ENCODE results near the gene LCMT1. TPM values are rescaled to one million over a fixed set of nuclear protein-coding genes. Genes with fewer than 3 reads are reported as not detected.
"Not testable (repeated sequence)": the region's sequence is repeated elsewhere in the genome, so short reads cannot be mapped to it uniquely, and the experiment has no call there.

Gene LCMT1
- total RNA-seq, 1 donor: 35.5 TPM

DNA sequence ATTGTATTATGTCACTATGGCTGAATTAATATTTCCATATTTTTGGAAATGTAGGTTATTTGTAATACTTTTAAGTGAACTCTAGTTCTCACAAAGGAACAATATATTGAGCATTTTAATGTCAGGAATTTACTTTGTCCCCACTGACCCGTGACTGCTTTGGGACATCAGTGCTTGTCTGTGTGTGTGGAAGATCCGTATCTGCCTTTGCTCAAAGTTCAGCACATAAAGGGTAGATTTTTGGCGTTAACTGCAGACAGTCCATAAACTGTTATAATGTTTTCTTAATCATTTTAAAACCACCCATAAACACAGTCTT lies 65.9 kb downstream of the LCMT1 start:
- no peak overlapping the region for H3K4me2 ChIP-seq (ENCODE audit: insufficient read depth, low read length)
- H2AFZ ChIP-seq (ENCODE audit: low read length): no peak overlapping the region
- H3K4me1 ChIP-seq (ENCODE audit: insufficient read depth, low read length): peaks cover 4% of the 10 kb centered on the region
- no peak overlapping the region for H3K27ac ChIP-seq (ENCODE audit: low read depth, low read length)
- no peak for DNase-seq (ENCODE audit: insufficient read length, low spot score, missing footprints)
- no peaks in the 10 kb centered on the region for H4K20me1 ChIP-seq (ENCODE audit: insufficient read depth, low read length)
- H3K27me3 ChIP-seq (ENCODE audit: insufficient read depth, low read length): no peaks in the 10 kb centered on the region
- H3K4me3 ChIP-seq (ENCODE audit: insufficient read depth, low read length): no peak overlapping the region
- no peak for TF ChIP-seq CTCF (IDR thresholded peaks at IDR 0.05; ENCODE audit: extremely low read depth, low read depth, low read length)
- no peaks in the 10 kb centered on the region for H3K9me3 ChIP-seq (ENCODE audit: low read depth, low read length)
- no peaks in the 10 kb centered on the region for H3K79me2 ChIP-seq (ENCODE audit: insufficient read depth, low read length)
- peaks cover 10% of the 10 kb centered on the region for H3K36me3 ChIP-seq (ENCODE audit: insufficient read depth, low read length)

DNA sequence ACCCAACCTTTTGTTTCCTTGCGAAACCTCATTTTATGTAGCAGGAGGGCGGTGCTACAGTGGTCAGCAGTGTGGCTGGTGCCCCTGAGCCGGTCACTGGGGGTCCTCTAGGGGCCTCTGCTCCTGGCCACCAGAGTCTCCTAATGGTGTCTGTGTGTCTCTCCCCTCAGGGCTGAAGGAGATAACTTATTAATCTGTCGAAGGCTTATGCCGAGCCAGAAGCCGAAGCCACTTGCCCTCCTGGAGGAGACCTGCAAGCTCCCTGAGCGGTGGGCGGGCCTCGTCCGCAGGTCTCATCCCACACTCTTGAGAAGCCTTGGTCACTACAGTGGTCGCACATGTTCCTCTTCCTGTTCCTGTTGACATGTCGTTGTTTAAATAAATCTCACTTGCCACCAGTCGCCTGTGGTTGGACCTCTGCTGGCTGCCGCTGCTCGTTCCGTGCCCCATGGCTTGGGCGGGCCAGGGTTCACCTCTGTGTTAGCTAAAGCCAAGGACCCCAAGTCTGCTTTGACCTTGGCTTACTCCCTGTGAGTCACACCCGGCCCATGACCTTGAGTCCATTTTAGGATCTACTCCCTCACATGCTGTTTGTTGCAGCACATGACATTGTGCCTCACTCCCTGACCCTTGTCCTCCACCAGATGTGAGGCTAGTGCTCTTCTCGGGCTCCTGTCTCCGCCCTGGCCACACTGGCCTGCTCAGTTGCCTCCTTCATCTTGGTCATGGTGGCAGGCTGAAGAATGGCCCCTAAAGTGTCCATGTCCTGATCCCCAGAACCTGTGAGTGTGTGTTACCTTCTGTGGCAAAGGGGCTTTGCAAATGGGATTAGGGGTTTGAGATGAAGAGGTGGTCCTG lies 66.5 kb downstream of the LCMT1 start:
- Histone ChIP-seq H2AFZ (ENCODE audit: low read length) (no peak overlapping the region), H3K79me2 (ENCODE audit: insufficient read depth, low read length) (no peaks in the 10 kb centered on the region), H3K27me3 (ENCODE audit: insufficient read depth, low read length) (no peaks in the 10 kb centered on the region), H3K4me3 (ENCODE audit: insufficient read depth, low read length) (no peak overlapping the region), H3K9me3 (ENCODE audit: low read depth, low read length) (no peaks in the 10 kb centered on the region), H3K4me2 (ENCODE audit: insufficient read depth, low read length) (no peak overlapping the region), H4K20me1 (ENCODE audit: insufficient read depth, low read length) (no peaks in the 10 kb centered on the region), H3K36me3 (ENCODE audit: insufficient read depth, low read length) (peaks cover 9% of the 10 kb centered on the region), H3K27ac (ENCODE audit: low read depth, low read length) (no peak overlapping the region), H3K4me1 (ENCODE audit: insufficient read depth, low read length) (peaks cover 4% of the 10 kb centered on the region)
- no peak for TF ChIP-seq CTCF (IDR thresholded peaks at IDR 0.05; ENCODE audit: extremely low read depth, low read depth, low read length)
- DNase-seq (ENCODE audit: insufficient read length, low spot score, missing footprints): peak; percentile 31

DNA sequence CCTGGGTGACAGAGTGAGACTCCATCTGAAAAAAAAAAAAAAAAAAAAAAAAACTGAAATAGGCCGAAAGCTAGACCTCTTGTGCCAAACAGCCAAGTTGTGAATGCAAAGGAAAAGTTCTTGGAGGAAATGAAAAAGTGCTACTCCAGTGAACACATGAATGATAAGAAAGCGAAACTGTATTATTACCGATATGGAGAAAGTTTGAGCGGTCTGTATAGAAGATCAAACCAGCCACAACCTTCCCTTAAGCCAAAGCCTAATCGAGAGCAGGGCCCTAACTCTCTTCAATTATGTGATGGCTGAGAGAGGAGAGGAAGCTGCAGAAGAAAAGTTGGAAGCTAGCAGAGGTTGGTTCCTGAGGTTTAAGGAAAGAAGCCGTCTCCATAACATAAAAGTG lies 69.7 kb downstream of the LCMT1 start:
- not testable (repeated sequence) for DNase-seq (ENCODE audit: insufficient read length, low spot score, missing footprints); H3K79me2 ChIP-seq (ENCODE audit: insufficient read depth, low read length)

DNA sequence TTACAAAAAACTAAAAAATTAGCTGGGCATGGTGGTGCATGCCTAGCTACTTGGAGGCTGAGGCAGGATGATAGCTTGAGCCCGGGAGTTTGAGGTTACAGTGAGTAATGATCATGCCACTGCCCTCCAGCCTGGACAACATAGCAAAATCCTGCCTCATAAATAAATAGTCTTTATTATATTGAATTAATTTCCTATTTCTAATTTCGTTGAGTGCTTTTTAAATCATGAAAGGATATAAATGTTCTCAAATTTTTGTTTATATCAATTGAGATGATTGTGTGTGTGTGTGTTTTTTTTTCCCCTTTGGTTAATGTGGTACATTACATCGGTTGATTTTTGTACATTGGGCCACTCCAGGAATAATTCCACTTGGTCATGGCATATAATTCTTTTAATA lies 73.2 kb downstream of the LCMT1 start:
- Histone ChIP-seq H3K36me3 (ENCODE audit: insufficient read depth, low read length) (no peaks in the 10 kb centered on the region), H3K27ac (ENCODE audit: low read depth, low read length) (no peak overlapping the region), H3K79me2 (ENCODE audit: insufficient read depth, low read length) (no peaks in the 10 kb centered on the region), H3K27me3 (ENCODE audit: insufficient read depth, low read length) (no peaks in the 10 kb centered on the region), H3K4me1 (ENCODE audit: insufficient read depth, low read length) (no peaks in the 10 kb centered on the region), H4K20me1 (ENCODE audit: insufficient read depth, low read length) (no peaks in the 10 kb centered on the region), H3K4me2 (ENCODE audit: insufficient read depth, low read length) (no peak overlapping the region), H3K9me3 (ENCODE audit: low read depth, low read length) (no peaks in the 10 kb centered on the region), H3K4me3 (ENCODE audit: insufficient read depth, low read length) (no peak overlapping the region), H2AFZ (ENCODE audit: low read length) (no peak overlapping the region)
- TF ChIP-seq CTCF (IDR thresholded peaks at IDR 0.05; ENCODE audit: extremely low read depth, low read depth, low read length): no peak
- DNase-seq (ENCODE audit: insufficient read length, low spot score, missing footprints): no peak

More for the DNA sequence above, 69.7 kb downstream of the LCMT1 start:
- not testable (repeated sequence) for H3K27ac ChIP-seq (ENCODE audit: low read depth, low read length); H3K27me3 ChIP-seq (ENCODE audit: insufficient read depth, low read length); H3K4me1 ChIP-seq (ENCODE audit: insufficient read depth, low read length); H3K4me2 ChIP-seq (ENCODE audit: insufficient read depth, low read length); H3K4me3 ChIP-seq (ENCODE audit: insufficient read depth, low read length); H2AFZ ChIP-seq (ENCODE audit: low read length); H4K20me1 ChIP-seq (ENCODE audit: insufficient read depth, low read length); H3K36me3 ChIP-seq (ENCODE audit: insufficient read depth, low read length); H3K9me3 ChIP-seq (ENCODE audit: low read depth, low read length)
